Measurements from ENCODE around the gene GUCY1A1.

DNA sequence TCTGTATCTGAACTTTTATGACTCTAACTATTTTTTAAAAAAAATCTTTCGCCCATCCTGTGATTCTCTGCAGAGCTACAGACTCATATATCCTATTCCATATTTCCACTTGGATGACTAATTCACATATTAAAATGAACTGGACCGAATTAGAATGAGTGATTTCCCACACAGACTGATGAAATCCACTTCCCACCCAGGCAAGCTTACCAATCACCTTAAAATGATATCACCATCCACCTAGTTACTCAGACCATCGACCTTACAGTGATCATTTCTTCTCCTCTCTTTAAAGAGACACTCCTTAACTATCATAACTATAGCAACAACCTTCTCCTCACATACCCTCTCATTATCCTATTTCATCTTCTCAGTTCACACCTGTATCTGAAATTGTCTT is 58.1 kb downstream of the GUCY1A1 start:
- TF ChIP-seq EZH2 (IDR thresholded peaks at IDR 0.05; ENCODE audit: insufficient read depth, low read length) = no peak
- no peak for TF ChIP-seq CTCF (IDR thresholded peaks at IDR 0.05; ENCODE audit: insufficient read depth, low read depth, low read length)
